H9 (cell line): ENCODE results near the gene ICE1. TPM values are rescaled to one million over a fixed set of nuclear protein-coding genes. Genes with fewer than 3 reads are reported as not detected.
A peak's percentile ranks its signal among the peaks of the same experiment; 100 is the strongest.

Experiments
- DNase-seq: peaks from one replicate; pipeline ENCODE4 v3.0.0-alpha.2; 2017
- H2AFZ ChIP-seq: one replicate; pipeline ENCODE4 v1.6.1; 2013; ENCODE audit warnings: mild to moderate bottlenecking, low read length, control low read depth, moderate library complexity
- H2AK5ac ChIP-seq: 2 replicates; pipeline ENCODE4 v1.6.1; 2013; ENCODE audit warnings: low read length, control low read depth, mixed read lengths; ENCODE audit not compliant: insufficient read length
- H2BK120ac ChIP-seq: one replicate; pipeline ENCODE4 v1.6.1; 2013; ENCODE audit warnings: low read depth, mild to moderate bottlenecking, low read length, control low read depth, inconsistent platforms; ENCODE audit not compliant: poor library complexity, severe bottlenecking
- H2BK12ac ChIP-seq: 2 replicates; pipeline ENCODE4 v1.6.1; 2013; ENCODE audit warnings: low read length, control low read depth, mixed read lengths, low read depth; ENCODE audit not compliant: insufficient read length
- H2BK15ac ChIP-seq: 2 replicates; pipeline ENCODE4 v1.6.1; 2013; ENCODE audit warnings: low read depth, low read length, control low read depth
- H2BK20ac ChIP-seq: one replicate; pipeline ENCODE4 v1.6.1; 2013; ENCODE audit warnings: low read depth, mild to moderate bottlenecking, low read length, control low read depth, inconsistent platforms; ENCODE audit not compliant: poor library complexity, severe bottlenecking
- H2BK5ac ChIP-seq: 2 replicates; pipeline ENCODE4 v1.6.1; 2013; ENCODE audit warnings: low read length, control low read depth, mixed read lengths; ENCODE audit not compliant: insufficient read length
- H3K14ac ChIP-seq: 2 replicates; pipeline ENCODE4 v1.6.1; 2013; ENCODE audit warnings: low read length, control low read depth; ENCODE audit not compliant: insufficient read depth
- H3K18ac ChIP-seq: 2 replicates; pipeline ENCODE4 v1.6.1; 2013; ENCODE audit warnings: low read depth, mild to moderate bottlenecking, mixed read lengths, low read length, control low read depth; ENCODE audit not compliant: insufficient read length
- H3K23ac ChIP-seq: 2 replicates; pipeline ENCODE4 v1.6.1; 2013; ENCODE audit warnings: low read length, control low read depth, mixed read lengths, low read depth; ENCODE audit not compliant: insufficient read length
- H3K23me2 ChIP-seq: 2 replicates; pipeline ENCODE4 v1.6.1; 2013; ENCODE audit warnings: low read depth, mild to moderate bottlenecking, mixed read lengths, low read length, control low read depth; ENCODE audit not compliant: insufficient read length, poor library complexity, severe bottlenecking
- H3K27ac ChIP-seq: 2 replicates; pipeline ENCODE4 v1.5.1; 2013; ENCODE audit warnings: low read length, control low read depth, mixed read lengths, low read depth; ENCODE audit not compliant: insufficient read length
- H3K27me3 ChIP-seq: 2 replicates; pipeline ENCODE4 v1.6.1; 2013; ENCODE audit warnings: low read length, control low read depth, inconsistent platforms; ENCODE audit not compliant: insufficient read depth
- H3K4ac ChIP-seq: 2 replicates; pipeline ENCODE4 v1.6.1; 2013; ENCODE audit warnings: low read depth, mild to moderate bottlenecking, control low read depth, inconsistent platforms, low read length, moderate library complexity
- H3K4me1 ChIP-seq: 2 replicates; pipeline ENCODE4 v1.6.1; 2013; ENCODE audit warnings: low read length, control low read depth, inconsistent platforms; ENCODE audit not compliant: insufficient read depth
- H3K4me2 ChIP-seq: 2 replicates; pipeline ENCODE4 v1.6.1; 2013; ENCODE audit warnings: low read length, control low read depth, mixed read lengths; ENCODE audit not compliant: insufficient read length, insufficient read depth
- H3K56ac ChIP-seq: 2 replicates; pipeline ENCODE4 v1.6.1; 2013; ENCODE audit warnings: low read depth, mild to moderate bottlenecking, mixed read lengths, low read length, control low read depth; ENCODE audit not compliant: insufficient read length
- H3K79me1 ChIP-seq: 2 replicates; pipeline ENCODE4 v1.6.1; 2013; ENCODE audit warnings: low read depth, mild to moderate bottlenecking, moderate library complexity, low read length, control low read depth, inconsistent platforms; ENCODE audit not compliant: insufficient read depth, poor library complexity, severe bottlenecking
- H3K79me2 ChIP-seq: 2 replicates; pipeline ENCODE4 v1.6.1; 2013; ENCODE audit warnings: low read length, control low read depth, inconsistent platforms; ENCODE audit not compliant: insufficient read depth
- H3K9ac ChIP-seq: 2 replicates; pipeline ENCODE4 v1.6.1; 2013; ENCODE audit warnings: low read length, control low read depth, mixed read lengths; ENCODE audit not compliant: insufficient read length; ENCODE audit errors: extremely low read depth
- H3K9me3 ChIP-seq: one replicate; pipeline ENCODE4 v1.6.1; 2013; ENCODE audit warnings: low read depth, low read length, inconsistent platforms; ENCODE audit not compliant: control insufficient read depth
- H3T11ph ChIP-seq: one replicate; pipeline ENCODE4 v1.6.1; 2013; ENCODE audit warnings: mild to moderate bottlenecking, low read length, control low read depth, inconsistent platforms
- H4K20me1 ChIP-seq: one replicate; pipeline ENCODE4 v1.6.1; 2013; ENCODE audit not compliant: control insufficient read depth, insufficient read length, insufficient read depth
- H4K5ac ChIP-seq: 2 replicates; pipeline ENCODE4 v1.6.1; 2013; ENCODE audit warnings: low read depth, mild to moderate bottlenecking, mixed read lengths, low read length, control low read depth; ENCODE audit not compliant: insufficient read length
- H4K8ac ChIP-seq: replicated peaks from 2 replicates; pipeline ENCODE4 v1.6.1; 2013; ENCODE audit warnings: low read length, control low read depth, mixed read lengths, low read depth; ENCODE audit not compliant: insufficient read length
- H4K91ac ChIP-seq: 2 replicates; pipeline ENCODE4 v1.6.1; 2013; ENCODE audit warnings: low read depth, mild to moderate bottlenecking, moderate library complexity, mixed read lengths, low read length, control low read depth; ENCODE audit not compliant: insufficient read length
- H3K27ac Mint-ChIP-seq, 3 experiments: 2 replicates in 2 of 3; 3 replicates in 1 of 3; pipeline ENCODE4 v1.8.0; 2020 to 2021; ENCODE audit warnings: mixed read lengths in 3 of 3, mild to moderate bottlenecking in 1 of 3, moderate library complexity in 1 of 3
- H3K27me3 Mint-ChIP-seq: 2 replicates; pipeline ENCODE4 v1.8.0; 2021; ENCODE audit warnings: low read depth, mild to moderate bottlenecking, moderate library complexity, mixed read lengths
- H3K36me3 Mint-ChIP-seq, 3 experiments: 2 replicates in 2 of 3; 3 replicates in 1 of 3; pipeline ENCODE4 v1.8.0; 2020 to 2021; ENCODE audit warnings: low read depth in 3 of 3, mixed read lengths in 3 of 3; ENCODE audit not compliant: insufficient read depth in 1 of 3
- H3K4me1 Mint-ChIP-seq, 2 experiments: 2 replicates each; pipeline ENCODE4 v1.8.0; 2020; ENCODE audit warnings: mixed read lengths in 2 of 2
- H3K4me3 Mint-ChIP-seq, 2 experiments: 2 replicates in 1 of 2; 3 replicates in 1 of 2; pipeline ENCODE4 v1.8.0; 2020 to 2021; ENCODE audit warnings: mild to moderate bottlenecking in 2 of 2, mixed read lengths in 2 of 2, moderate library complexity in 1 of 2
- H3K9me3 Mint-ChIP-seq, 2 experiments: 2 replicates in 1 of 2; 3 replicates in 1 of 2; pipeline ENCODE4 v1.8.0; 2020; ENCODE audit warnings: mild to moderate bottlenecking in 2 of 2, mixed read lengths in 2 of 2, moderate library complexity in 1 of 2
- CTCF ChIP-seq: fragments of 200-600 bp; sonication (generic); conservative IDR thresholded peaks from 3 replicates; pipeline ENCODE4 v1.8.0; 2021; ENCODE audit warnings: antibody characterized with exemption, mild to moderate bottlenecking
- WGBS: extraction: QIAGEN DNeasy Blood & Tissue Kit; methylation state at CpG from one replicate; pipeline ENCODE4 v1.1.7; 2013; ENCODE audit warnings: missing lambda C conversion rate, low lambda C conversion rate, mixed read lengths; ENCODE audit not compliant: insufficient read length; ENCODE audit errors: extremely low coverage; 5-methylcytosine and 5-hydroxymethylcytosine counted together
- total RNA-seq: library from RNA; stranded (reverse); gene quantifications from 2 replicates; pipeline ENCODE4 v1.2.1, GENCODE V29; 2021

ICE1 gene
- total RNA-seq, 1 experiment from 2014 or later: 45.1 TPM

- no peak overlapping the region for H2AFZ ChIP-seq
- no peaks in the 10 kb centered on the region for H4K20me1 ChIP-seq
- H3K23ac ChIP-seq: no peak overlapping the region
- H3K36me3 Mint-ChIP-seq: peaks cover 0 to 13% (median 0%) of the 10 kb centered on the region in 3 experiments; a peak in 3 of 7 replicates
- H3K27ac Mint-ChIP-seq: peak overlapping the region in 1 of 3 experiments; percentile 79; a peak in 1 of 7 replicates
- H3K4ac ChIP-seq: no peak overlapping the region
- H3K56ac ChIP-seq: no peak overlapping the region
- H4K5ac ChIP-seq: no peak overlapping the region
- H3K27me3 Mint-ChIP-seq: peaks cover 2% of the 10 kb centered on the region; the same call in 1 of the 2 replicates
- H2BK120ac ChIP-seq: no peak overlapping the region
- H2BK12ac ChIP-seq: no peak overlapping the region
- H3K4me2 ChIP-seq: no peak overlapping the region
- no peaks in the 10 kb centered on the region for H3K9me3 Mint-ChIP-seq
- H3K79me2 ChIP-seq: no peaks in the 10 kb centered on the region
- no peak overlapping the region for H3K14ac ChIP-seq
- H3K9ac ChIP-seq: no peak overlapping the region
- no peak for DNase-seq
- H3K27ac ChIP-seq: no peak overlapping the region
- H3K18ac ChIP-seq: no peak overlapping the region
- H3K79me1 ChIP-seq: no peaks in the 10 kb centered on the region
- no peaks in the 10 kb centered on the region for H3K27me3 ChIP-seq
- no peak overlapping the region for H2BK5ac ChIP-seq
- H3T11ph ChIP-seq: no peak overlapping the region
- no peak overlapping the region for H4K91ac ChIP-seq
- peaks cover 17% of the 10 kb centered on the region in 2 experiments for H3K4me1 Mint-ChIP-seq
- no peak overlapping the region for H4K8ac ChIP-seq
- H3K23me2 ChIP-seq: no peaks in the 10 kb centered on the region
- no peak overlapping the region; the same call in 1 of the 2 replicates for H2BK15ac ChIP-seq
- no CpG with 5 or more reads among the region's 2 CpGs for WGBS
- no peak overlapping the region for H3K4me3 Mint-ChIP-seq
- H2AK5ac ChIP-seq: no peak overlapping the region
- H2BK20ac ChIP-seq: no peak overlapping the region
- no peaks in the 10 kb centered on the region for H3K9me3 ChIP-seq
- TF ChIP-seq CTCF: no peak
- H3K4me1 ChIP-seq: no peaks in the 10 kb centered on the region
Observed at GRCh38 chr5:5387192-5387591, 35.3 kb upstream of the ICE1 start.
